Trophoblast cell (in vitro differentiated cells and primary cell): ENCODE measurements around the gene CRLF1.

ENCODE experiments used
- DNase-seq, 2 donors: peaks; one replicate each; pipeline ENCODE4 v3.0.0-alpha.2; 2016
- H2AFZ ChIP-seq: 2 replicates; pipeline ENCODE4 v1.6.1; 2013; ENCODE audit warnings: low read length, moderate library complexity, mild to moderate bottlenecking; ENCODE audit not compliant: insufficient read depth, poor library complexity
- H2AK5ac ChIP-seq: 2 replicates; pipeline ENCODE4 v1.6.1; 2013; ENCODE audit warnings: mild to moderate bottlenecking, low read length
- H2BK120ac ChIP-seq: 2 replicates; pipeline ENCODE4 v1.6.1; 2013; ENCODE audit warnings: low read length, mild to moderate bottlenecking, moderate library complexity; ENCODE audit not compliant: insufficient read depth, poor library complexity
- H2BK12ac ChIP-seq: 2 replicates; pipeline ENCODE4 v1.6.1; 2013; ENCODE audit warnings: mild to moderate bottlenecking, low read length, moderate library complexity
- H2BK5ac ChIP-seq: 2 replicates; pipeline ENCODE4 v1.6.1; 2013; ENCODE audit warnings: low read length, low read depth, moderate library complexity, mild to moderate bottlenecking; ENCODE audit not compliant: poor library complexity
- H3K14ac ChIP-seq: 2 replicates; pipeline ENCODE4 v1.6.1; 2013; ENCODE audit warnings: mild to moderate bottlenecking, low read length
- H3K18ac ChIP-seq: 2 replicates; pipeline ENCODE4 v1.6.1; 2013; ENCODE audit warnings: mild to moderate bottlenecking, low read length
- H3K23ac ChIP-seq: 2 replicates; pipeline ENCODE4 v1.6.1; 2013; ENCODE audit warnings: low read length
- H3K27ac ChIP-seq: 2 replicates; pipeline ENCODE4 v1.5.1; 2013; ENCODE audit warnings: low read depth, mild to moderate bottlenecking, inconsistent platforms, low read length, moderate library complexity
- H3K27me3 ChIP-seq: 2 replicates; pipeline ENCODE4 v1.6.1; 2013; ENCODE audit warnings: inconsistent platforms, mild to moderate bottlenecking, low read length, moderate library complexity; ENCODE audit not compliant: insufficient read depth
- H3K36me3 ChIP-seq, 2 experiments: 1 replicate in 1 of 2; 2 replicates in 1 of 2; pipeline ENCODE4 v1.6.1; 2013; ENCODE audit warnings: low read length in 2 of 2, mild to moderate bottlenecking in 2 of 2, moderate library complexity in 1 of 2; ENCODE audit not compliant: insufficient read depth in 2 of 2, control insufficient read depth in 1 of 2
- H3K4ac ChIP-seq: 2 replicates; pipeline ENCODE4 v1.6.1; 2013; ENCODE audit warnings: low read depth, mild to moderate bottlenecking, low read length, moderate library complexity
- H3K4me1 ChIP-seq, 2 experiments: 1 replicate in 1 of 2; 2 replicates in 1 of 2; pipeline ENCODE4 v1.6.1; 2013; ENCODE audit warnings: low read length in 2 of 2, mild to moderate bottlenecking in 2 of 2, moderate library complexity in 1 of 2; ENCODE audit not compliant: insufficient read depth in 2 of 2, control insufficient read depth in 1 of 2
- H3K4me2 ChIP-seq: 2 replicates; pipeline ENCODE4 v1.6.1; 2013; ENCODE audit warnings: inconsistent platforms, mild to moderate bottlenecking, low read length, moderate library complexity
- H3K4me3 ChIP-seq: 2 replicates; pipeline ENCODE4 v1.5.1; 2013; ENCODE audit warnings: mild to moderate bottlenecking, low read depth, low read length, inconsistent platforms
- H3K79me1 ChIP-seq: one replicate; pipeline ENCODE4 v1.6.1; 2013; ENCODE audit warnings: low read length
- H3K79me2 ChIP-seq: 2 replicates; pipeline ENCODE4 v1.6.1; 2013; ENCODE audit warnings: low read length, mild to moderate bottlenecking; ENCODE audit not compliant: control insufficient read depth, insufficient read depth, poor library complexity
- H3K9ac ChIP-seq: 2 replicates; pipeline ENCODE4 v1.6.1; 2013; ENCODE audit warnings: mild to moderate bottlenecking, low read length
- H3K9me3 ChIP-seq: 2 replicates; pipeline ENCODE4 v1.6.1; 2013; ENCODE audit warnings: low read depth, mild to moderate bottlenecking, control low read depth, inconsistent platforms, low read length; ENCODE audit not compliant: insufficient read depth
- H4K12ac ChIP-seq: 2 replicates; pipeline ENCODE4 v1.6.1; 2013; ENCODE audit warnings: low read depth, mild to moderate bottlenecking, low read length, moderate library complexity
- H4K8ac ChIP-seq: 2 replicates; pipeline ENCODE4 v1.6.1; 2013; ENCODE audit warnings: low read depth, mild to moderate bottlenecking, low read length, moderate library complexity
- H4K91ac ChIP-seq: one replicate; pipeline ENCODE4 v1.6.1; 2013; ENCODE audit warnings: low read depth, mild to moderate bottlenecking, low read length, moderate library complexity
- WGBS: extraction: QIAGEN DNeasy Blood & Tissue Kit; methylation state at CpG from one replicate; pipeline ENCODE4 v1.1.7; 2013; ENCODE audit warnings: missing lambda C conversion rate; ENCODE audit not compliant: insufficient read length, insufficient coverage; ENCODE audit errors: extremely low coverage; 5-methylcytosine and 5-hydroxymethylcytosine counted together

The CRLF1 gene

DNA sequence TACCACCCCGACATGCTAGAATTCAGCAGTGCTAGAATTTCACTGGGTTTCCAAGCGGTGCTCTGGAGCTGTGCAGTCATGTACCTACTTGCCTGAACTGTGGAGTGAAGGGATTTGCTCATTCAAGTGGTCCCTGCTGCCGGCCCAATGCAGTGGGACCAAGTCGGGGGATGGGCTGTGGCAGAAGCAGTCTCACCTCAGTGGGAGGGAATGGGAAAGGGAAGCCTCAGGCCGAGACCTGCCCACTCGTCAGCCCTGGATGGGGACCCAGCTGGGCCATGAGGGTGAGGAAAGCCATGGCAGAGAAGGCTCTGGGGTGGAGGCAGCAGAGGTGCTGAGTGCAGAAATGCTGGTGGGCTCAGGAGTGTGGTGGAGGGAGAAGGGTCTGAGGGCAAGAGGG is 45.1 kb upstream of the CRLF1 start:
- DNase-seq, result no peak
- Histone ChIP-seq H3K4me3 (no peak overlapping the region), H3K79me1 (no peaks in the 10 kb centered on the region), H2AFZ (no peak overlapping the region), H4K91ac (no peak overlapping the region), H3K27ac (no peak overlapping the region), H3K18ac (no peak overlapping the region), H3K27me3 (no peaks in the 10 kb centered on the region), H3K9ac (no peak overlapping the region), H2BK5ac (no peak overlapping the region), H2AK5ac (no peak overlapping the region), H3K4me1 (peaks cover 0 to 5% of the 10 kb centered on the region in 2 experiments), H3K14ac (no peak overlapping the region), H3K36me3 (no peaks in the 10 kb centered on the region), H3K4ac (no peak overlapping the region), H3K79me2 (no peaks in the 10 kb centered on the region), H4K8ac (no peak overlapping the region), H3K23ac (no peak overlapping the region), H3K4me2 (no peak overlapping the region), H3K9me3 (peaks cover 7% of the 10 kb centered on the region), H2BK120ac (no peak overlapping the region), H2BK12ac (no peak overlapping the region), H4K12ac (no peak overlapping the region)
- WGBS, result no CpG with 5 or more reads among the region's 6 CpGs

DNA sequence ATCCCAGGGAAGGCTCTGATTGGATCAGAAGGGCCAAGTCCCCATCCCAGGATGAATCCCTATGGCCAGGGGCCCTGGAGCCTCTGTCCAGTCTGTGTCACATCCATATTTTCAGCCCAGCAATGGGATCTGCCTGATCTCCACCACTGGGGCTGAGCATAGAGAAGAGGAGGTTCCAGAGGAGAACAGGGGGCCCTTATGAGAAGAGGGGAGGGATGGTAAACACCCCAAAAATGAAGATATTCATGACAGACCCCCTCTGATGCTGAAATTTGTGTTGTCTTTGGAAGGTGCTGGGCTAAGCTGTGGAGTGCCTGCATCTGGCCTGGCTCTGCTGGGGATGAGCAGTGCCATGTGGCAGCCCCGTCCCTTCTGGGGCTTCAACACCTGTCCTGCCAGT is 44.7 kb upstream of the CRLF1 start:
- WGBS, result no CpG with 5 or more reads among the region's 1 CpG
- H3K14ac ChIP-seq, result no peak overlapping the region
- no peaks in the 10 kb centered on the region for H3K79me2 ChIP-seq
- no peak for DNase-seq
- H3K9ac ChIP-seq, result no peak overlapping the region
- peaks cover 7% of the 10 kb centered on the region for H3K9me3 ChIP-seq
- H3K36me3 ChIP-seq, result no peaks in the 10 kb centered on the region
- H3K18ac ChIP-seq, result no peak overlapping the region
- H2AFZ ChIP-seq, result no peak overlapping the region
- H3K79me1 ChIP-seq, result no peaks in the 10 kb centered on the region
- no peak overlapping the region for H2AK5ac ChIP-seq
- no peak overlapping the region for H2BK120ac ChIP-seq
- peaks cover 0 to 5% of the 10 kb centered on the region in 2 experiments for H3K4me1 ChIP-seq
- no peak overlapping the region for H3K4ac ChIP-seq
- no peak overlapping the region for H3K4me3 ChIP-seq
- H4K12ac ChIP-seq, result no peak overlapping the region
- H3K27ac ChIP-seq, result no peak overlapping the region
- H2BK5ac ChIP-seq, result no peak overlapping the region
- H3K23ac ChIP-seq, result no peak overlapping the region
- no peak overlapping the region for H2BK12ac ChIP-seq
- H4K91ac ChIP-seq, result no peak overlapping the region
- H3K27me3 ChIP-seq, result no peaks in the 10 kb centered on the region
- no peak overlapping the region for H4K8ac ChIP-seq
- no peak overlapping the region for H3K4me2 ChIP-seq

DNA sequence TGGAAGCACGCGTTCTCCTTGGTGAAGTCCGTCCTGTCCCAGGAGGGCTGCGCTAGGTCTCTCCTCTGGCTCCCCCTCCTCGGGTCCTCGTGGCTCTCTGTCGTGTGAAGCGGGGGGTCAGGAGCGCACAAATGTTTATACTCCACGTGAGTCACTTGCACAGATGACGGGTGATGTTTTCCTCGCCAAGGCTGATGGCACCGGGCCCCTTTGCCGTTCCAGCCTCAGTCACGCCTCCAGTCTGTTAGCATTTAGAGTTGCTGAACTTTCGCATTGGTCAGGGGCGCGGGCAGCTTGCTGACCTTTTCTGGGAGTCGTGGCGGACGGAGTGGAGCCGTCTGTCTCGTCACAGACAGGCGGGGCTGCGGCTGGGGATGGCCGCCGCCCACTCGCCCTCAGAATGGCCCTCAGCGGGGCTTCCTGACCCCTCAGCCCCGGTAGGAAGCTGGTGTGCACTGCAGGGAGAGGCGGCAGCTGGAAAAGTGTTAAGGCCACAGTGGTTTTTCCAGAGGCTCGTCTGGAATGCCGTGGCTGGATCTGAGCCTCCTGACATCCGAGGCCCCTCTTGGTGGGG is 44.0 kb upstream of the CRLF1 start:
- Histone ChIP-seq H3K79me1 (no peaks in the 10 kb centered on the region), H4K12ac (no peak overlapping the region), H3K27me3 (no peaks in the 10 kb centered on the region), H3K14ac (no peak overlapping the region), H4K8ac (peak overlapping the region; percentile 13), H3K9ac (no peak overlapping the region), H2AFZ (no peak overlapping the region), H3K79me2 (no peaks in the 10 kb centered on the region), H2BK5ac (no peak overlapping the region), H2BK120ac (no peak overlapping the region), H3K18ac (no peak overlapping the region), H3K23ac (no peak overlapping the region), H3K4me3 (no peak overlapping the region), H3K4me1 (peaks cover 0 to 5% of the 10 kb centered on the region in 2 experiments), H3K36me3 (no peaks in the 10 kb centered on the region), H2BK12ac (no peak overlapping the region), H3K4ac (no peak overlapping the region), H3K4me2 (no peak overlapping the region), H2AK5ac (no peak overlapping the region), H3K9me3 (peaks cover 7% of the 10 kb centered on the region), H3K27ac (no peak overlapping the region), H4K91ac (no peak overlapping the region)
- DNase-seq, result no peak
- WGBS, result no CpG with 5 or more reads among the region's 34 CpGs

DNA sequence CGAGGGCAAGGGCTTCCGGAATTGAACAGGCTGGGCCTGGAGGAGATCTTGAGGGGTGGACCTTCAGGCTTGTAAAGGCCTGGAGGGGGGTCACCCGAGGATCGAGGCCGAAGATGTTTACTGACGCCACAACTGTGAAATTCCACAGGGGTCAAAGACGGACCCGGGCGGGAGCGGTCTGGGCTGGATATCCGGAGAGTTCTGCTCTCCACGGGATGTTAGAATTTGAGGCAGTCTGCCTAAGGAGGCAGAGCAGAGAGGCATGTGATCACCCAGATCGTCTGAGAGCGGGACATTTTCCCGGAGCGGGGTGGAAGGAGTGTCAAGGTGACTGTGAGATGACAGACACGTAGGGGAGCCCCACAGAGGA is 43.4 kb upstream of the CRLF1 start:
- Histone ChIP-seq H4K12ac (no peak overlapping the region), H3K9ac (no peak overlapping the region), H3K36me3 (no peaks in the 10 kb centered on the region), H3K4me3 (no peak overlapping the region), H3K79me1 (no peaks in the 10 kb centered on the region), H3K27ac (no peak overlapping the region), H2BK12ac (no peak overlapping the region), H3K14ac (no peak overlapping the region), H2BK5ac (no peak overlapping the region), H2AK5ac (no peak overlapping the region), H3K4me2 (no peak overlapping the region), H2BK120ac (no peak overlapping the region), H3K23ac (no peak overlapping the region), H3K27me3 (no peaks in the 10 kb centered on the region), H4K8ac (no peak overlapping the region), H2AFZ (no peak overlapping the region), H3K18ac (no peak overlapping the region), H3K4me1 (peaks cover 0 to 5% of the 10 kb centered on the region in 2 experiments), H3K79me2 (no peaks in the 10 kb centered on the region), H4K91ac (no peak overlapping the region), H3K9me3 (peaks cover 7% of the 10 kb centered on the region), H3K4ac (no peak overlapping the region)
- DNase-seq, result no peak
- WGBS, result no CpG with 5 or more reads among the region's 17 CpGs
